Fibroblast of the conjunctiva (primary cell): ENCODE data around the gene NIPAL1.

Source experiments
- DNase-seq: peaks from one replicate; pipeline ENCODE4 v3.0.0-alpha.2; 2010; ENCODE audit warnings: low read depth

The NIPAL1 gene

DNA sequence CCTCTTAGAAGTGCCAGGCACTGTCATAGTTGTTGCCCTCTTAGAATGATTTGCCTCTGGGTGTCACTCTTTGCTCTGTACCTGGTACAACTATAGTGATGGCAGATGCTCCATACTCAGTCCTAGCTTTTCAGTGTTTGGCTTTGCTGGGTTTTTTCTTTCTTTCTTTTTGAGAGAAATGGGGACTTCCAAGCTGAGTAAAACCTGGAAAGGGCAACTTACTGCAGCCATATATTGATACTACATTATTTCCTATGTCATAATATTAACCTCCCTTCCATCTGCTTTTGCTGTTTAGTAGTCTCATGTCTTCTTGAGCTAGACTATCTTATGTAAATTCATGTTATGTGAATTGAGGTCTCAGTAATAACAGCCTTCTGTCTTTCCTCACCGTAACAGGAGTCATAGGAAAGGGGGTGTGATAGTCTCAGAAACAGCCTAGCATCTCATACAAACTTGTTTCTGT, 49.0 kb downstream of the NIPAL1 start:
- no peak for DNase-seq

DNA sequence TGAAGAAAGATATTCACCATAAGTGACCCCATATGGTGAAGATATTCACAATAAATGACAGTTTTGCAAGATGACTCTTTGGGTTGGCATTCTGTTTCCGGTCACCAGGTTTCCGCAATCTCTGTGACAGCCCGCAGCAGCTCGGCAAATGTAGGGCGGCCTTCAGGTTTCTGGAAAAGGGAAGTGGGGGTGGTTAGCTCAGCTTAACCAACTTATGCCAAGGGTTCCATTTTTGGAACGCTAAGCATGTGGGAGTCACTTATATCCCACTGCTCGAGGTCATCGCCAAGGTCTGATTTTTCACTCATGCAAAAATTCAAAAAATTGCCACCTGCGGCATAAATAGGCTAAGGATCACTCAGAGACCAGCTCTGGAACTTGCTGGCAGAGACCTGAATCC, 51.0 kb downstream of the NIPAL1 start:
- DNase-seq, result no peak

DNA sequence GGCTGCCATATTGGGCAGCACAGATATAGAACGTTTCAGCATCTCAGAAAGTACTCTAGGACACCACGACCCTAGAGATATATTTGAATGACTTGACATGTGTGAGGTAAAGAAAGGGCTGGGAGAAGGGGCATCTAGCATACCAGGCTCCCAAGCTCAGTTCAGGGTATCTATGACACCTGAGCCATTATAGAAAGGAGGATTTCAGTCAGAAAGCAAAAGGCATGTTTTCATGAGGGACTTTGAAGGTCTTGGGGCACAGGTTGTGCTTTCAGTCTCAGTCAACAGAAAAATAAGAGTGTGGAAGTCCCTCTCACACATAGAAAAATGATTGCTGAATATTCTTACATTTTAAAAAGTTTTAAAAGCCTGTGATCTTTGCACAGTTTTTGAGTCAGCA, 51.6 kb downstream of the NIPAL1 start:
- no peak for DNase-seq

- no peak for DNase-seq
Measured at GRCh38 chr4:48069026-48069425, 52.5 kb downstream of the NIPAL1 start.

GRCh38 chr4:48071191-48071590, 54.6 kb downstream of the NIPAL1 start:
- no peak for DNase-seq

GRCh38 chr4:48073567-48074103, 57.1 kb downstream of the NIPAL1 start:
- DNase-seq, result no peak

GRCh38 chr4:48074657-48075056, 58.1 kb downstream of the NIPAL1 start:
- no peak for DNase-seq

DNA sequence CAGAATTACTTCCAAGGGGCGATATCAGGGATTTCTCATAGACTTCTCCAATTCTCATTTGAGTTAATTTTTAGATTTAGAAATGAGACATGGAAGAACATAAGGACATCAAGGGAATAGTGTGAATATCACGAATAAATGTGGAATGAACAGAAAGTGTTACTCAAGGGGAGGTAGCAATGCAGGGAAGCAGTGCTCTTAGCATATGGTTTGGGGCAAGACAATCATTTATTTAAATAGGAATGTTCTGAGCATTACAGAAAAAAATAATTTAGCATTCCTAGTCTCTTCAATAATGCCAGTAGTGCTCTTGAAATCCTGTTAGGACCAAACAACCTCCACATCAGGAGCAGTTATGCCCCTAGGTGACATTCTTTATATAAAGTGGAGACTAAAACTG, 61.9 kb downstream of the NIPAL1 start:
- DNase-seq, result no peak

- DNase-seq, result no peak
Measured at GRCh38 chr4:48078862-48079655, 62.5 kb downstream of the NIPAL1 start.

- DNase-seq, result no peak
Measured at GRCh38 chr4:48079972-48080391, 63.4 kb downstream of the NIPAL1 start.

DNA sequence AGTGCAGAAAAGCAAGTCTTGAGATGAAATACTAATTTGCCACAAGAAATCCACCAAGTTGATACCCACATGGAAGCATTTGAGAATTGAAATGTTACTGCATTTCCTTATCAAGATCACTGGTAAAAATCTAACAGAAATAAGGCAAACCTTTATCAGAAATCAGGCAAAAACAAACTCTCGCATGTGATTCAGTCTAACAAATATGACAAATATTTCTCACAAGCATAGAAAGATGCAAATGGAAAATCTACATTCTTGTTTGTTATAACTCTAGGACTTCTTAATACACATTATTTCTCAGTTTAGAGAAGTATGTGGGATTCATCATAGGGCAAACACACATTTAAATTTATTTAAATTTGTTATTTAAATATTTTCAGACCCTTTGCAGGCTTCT, 64.6 kb downstream of the NIPAL1 start:
- no peak for DNase-seq

GRCh38 chr4:48082956-48083355, 66.4 kb downstream of the NIPAL1 start:
- no peak for DNase-seq

DNA sequence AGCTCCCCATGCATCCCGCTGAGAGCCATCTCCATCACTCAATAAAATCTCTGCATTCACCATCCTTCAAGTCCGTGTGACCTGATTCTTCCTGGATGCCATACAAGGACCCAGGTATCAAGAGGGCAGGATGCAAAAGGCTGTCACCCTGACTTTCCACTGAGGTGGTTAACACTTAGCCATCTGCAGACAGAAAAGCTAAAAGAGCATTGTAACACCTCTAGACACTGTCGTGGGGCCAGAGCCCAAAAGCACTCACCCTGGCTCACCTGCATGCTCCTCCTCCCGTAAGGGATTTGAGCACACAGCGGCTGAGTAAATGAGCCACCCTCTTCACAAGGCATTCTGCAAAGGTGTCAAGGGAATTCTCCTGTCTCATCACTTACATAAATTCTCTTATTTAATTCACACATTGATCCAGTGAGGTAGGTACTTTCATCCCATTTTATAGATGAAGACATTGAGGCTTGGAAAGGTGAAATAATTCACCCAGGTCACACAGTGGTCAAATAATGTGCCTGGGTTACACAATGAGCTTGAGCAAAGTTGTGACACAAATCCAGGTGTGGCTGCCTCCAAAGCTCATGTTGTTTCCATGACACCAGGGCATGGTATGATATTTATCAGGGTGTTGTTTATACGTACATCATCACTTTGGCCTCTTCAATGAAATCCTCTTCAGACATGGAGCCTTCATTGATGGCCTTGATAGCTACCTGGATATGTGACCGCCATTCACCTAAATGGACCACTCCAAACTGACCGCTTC, 69.4 kb downstream of the NIPAL1 start:
- no peak for DNase-seq
